ENCODE measurements around the gene EPS8.

DNA sequence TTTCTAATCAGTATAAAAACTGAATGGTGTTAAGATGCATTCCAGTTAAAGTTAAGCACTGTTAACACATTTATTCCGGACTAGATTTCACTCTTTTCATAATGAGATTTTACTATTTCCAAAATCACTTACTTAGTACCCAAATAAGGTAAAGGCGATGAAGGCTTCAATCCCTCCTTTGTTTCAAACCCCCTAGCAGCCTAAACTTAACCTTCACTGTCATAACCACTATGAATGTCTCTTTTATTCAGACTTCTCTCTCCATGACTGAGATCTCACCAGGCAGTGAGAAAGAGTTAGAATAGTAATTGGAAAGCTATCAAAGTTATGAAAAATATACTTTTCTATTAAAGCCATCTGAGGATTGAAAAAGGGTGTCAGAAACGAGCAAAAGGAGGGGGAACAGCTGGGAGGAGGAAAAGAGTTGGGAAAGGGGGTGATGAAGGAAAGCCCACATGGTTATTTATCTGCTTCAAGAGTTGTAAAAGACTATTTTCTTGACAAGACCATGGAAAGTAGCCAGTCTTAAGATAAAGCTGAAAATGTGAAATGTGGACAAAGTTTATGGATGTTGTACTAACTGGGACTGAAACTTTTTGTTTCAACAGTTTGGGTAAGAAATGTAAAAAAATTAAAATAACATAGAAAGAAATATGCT is 11.7 kb downstream of the EPS8 start:
- TF ChIP-seq, protein P1, sequence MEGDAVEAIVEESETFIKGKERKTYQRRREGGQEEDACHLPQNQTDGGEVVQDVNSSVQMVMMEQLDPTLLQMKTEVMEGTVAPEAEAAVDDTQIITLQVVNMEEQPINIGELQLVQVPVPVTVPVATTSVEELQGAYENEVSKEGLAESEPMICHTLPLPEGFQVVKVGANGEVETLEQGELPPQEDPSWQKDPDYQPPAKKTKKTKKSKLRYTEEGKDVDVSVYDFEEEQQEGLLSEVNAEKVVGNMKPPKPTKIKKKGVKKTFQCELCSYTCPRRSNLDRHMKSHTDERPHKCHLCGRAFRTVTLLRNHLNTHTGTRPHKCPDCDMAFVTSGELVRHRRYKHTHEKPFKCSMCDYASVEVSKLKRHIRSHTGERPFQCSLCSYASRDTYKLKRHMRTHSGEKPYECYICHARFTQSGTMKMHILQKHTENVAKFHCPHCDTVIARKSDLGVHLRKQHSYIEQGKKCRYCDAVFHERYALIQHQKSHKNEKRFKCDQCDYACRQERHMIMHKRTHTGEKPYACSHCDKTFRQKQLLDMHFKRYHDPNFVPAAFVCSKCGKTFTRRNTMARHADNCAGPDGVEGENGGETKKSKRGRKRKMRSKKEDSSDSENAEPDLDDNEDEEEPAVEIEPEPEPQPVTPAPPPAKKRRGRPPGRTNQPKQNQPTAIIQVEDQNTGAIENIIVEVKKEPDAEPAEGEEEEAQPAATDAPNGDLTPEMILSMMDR (optimal IDR thresholded peaks at IDR 0.05 in 1 of 3, IDR thresholded peaks at IDR 0.05 in 1 of 3, conservative IDR thresholded peaks at IDR 0.05 in 1 of 3; ENCODE audit: extremely low read depth in 1 of 3, insufficient read depth in 2 of 3, low read length in 3 of 3) = no peak
- no peak for TF ChIP-seq EZH2 (IDR thresholded peaks at IDR 0.05; ENCODE audit: low read length)
